Jurkat, Clone E6-1 (cell line): ENCODE measurements around the gene KISS1.

Source experiments
- DNase-seq: peaks from one replicate; pipeline ENCODE4 v3.0.0-alpha.2; 2011; ENCODE audit warnings: low read depth, low spot score
- H3K4me3 ChIP-seq: 2 replicates; pipeline ENCODE4 v1.5.1; 2011; ENCODE audit warnings: mild to moderate bottlenecking, low read length, control low read depth, moderate library complexity

Gene KISS1

DNA sequence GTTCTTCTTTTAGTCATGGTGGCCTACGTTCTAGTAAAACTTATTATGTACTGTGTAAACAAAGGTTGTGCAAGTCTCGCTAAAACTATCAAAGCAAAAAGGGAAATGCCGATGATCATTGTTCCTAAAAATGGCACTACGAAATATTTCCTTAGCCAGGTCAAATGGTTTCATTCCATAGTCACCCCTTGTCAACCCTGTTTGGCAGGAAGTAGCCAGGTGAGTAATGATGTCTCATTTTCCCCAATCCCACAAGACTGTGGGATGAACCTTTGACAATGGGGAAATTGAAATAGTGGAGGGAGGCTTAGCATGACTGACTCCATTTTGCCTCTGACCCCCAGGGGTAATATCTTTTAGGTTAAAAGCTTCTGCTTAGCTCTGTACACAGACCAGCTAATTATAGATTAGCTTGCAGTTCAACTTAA, 24.5 kb downstream of the KISS1 start:
- H3K4me3 ChIP-seq: no peak overlapping the region
- no peak for DNase-seq

DNA sequence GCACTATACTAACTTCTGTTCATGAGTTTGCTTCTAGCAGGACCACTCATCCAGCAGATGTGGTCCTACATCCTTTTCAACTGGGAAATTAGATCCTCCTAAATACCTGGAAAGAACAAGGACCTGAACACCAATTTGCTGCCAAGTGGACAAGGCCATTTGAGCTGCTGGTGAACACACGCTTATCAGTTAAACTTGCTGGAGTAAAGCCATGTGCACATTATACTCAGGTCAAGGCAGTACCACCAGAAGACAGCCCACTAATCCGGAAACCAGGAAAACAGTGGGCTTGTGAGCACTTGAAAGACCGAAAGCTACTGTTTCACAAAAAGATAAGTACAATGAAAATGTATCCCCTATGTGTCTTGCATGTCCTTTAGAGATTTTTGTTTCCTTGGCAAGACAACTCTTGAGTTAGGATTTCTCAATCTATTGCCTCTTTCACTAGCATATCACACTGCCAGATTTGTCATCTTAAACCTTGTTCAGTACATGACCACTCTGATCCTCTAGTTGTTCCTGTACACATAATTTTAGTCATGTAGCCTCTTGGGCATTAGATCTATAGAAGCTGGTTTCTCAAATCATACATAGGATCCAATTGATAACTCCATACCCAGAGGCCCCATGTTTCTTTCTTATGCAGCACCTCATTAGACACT, 25.7 kb downstream of the KISS1 start:
- H3K4me3 ChIP-seq: no peak overlapping the region
- no peak for DNase-seq

- no peak for DNase-seq
- no peak overlapping the region for H3K4me3 ChIP-seq
Measured at GRCh38 chr1:204169858-204170257, 26.4 kb downstream of the KISS1 start.

GRCh38 chr1:204167730-204168129, 28.6 kb downstream of the KISS1 start:
- DNase-seq: no peak
- no peak overlapping the region for H3K4me3 ChIP-seq

- DNase-seq: no peak
- no peak within 1 kb of the TSS for H3K4me3 ChIP-seq
Measured at GRCh38 chr1:204166219-204166618, 30.1 kb downstream of the KISS1 start, which contains the start of gene REN. Gene REN, minus strand, starts transcription at chr1:204166337. Its CDS starts 44 bp downstream, at chr1:204166293.

GRCh38 chr1:204162494-204163074, 33.7 kb downstream of the KISS1 start:
- no peak overlapping the region for H3K4me3 ChIP-seq

DNA sequence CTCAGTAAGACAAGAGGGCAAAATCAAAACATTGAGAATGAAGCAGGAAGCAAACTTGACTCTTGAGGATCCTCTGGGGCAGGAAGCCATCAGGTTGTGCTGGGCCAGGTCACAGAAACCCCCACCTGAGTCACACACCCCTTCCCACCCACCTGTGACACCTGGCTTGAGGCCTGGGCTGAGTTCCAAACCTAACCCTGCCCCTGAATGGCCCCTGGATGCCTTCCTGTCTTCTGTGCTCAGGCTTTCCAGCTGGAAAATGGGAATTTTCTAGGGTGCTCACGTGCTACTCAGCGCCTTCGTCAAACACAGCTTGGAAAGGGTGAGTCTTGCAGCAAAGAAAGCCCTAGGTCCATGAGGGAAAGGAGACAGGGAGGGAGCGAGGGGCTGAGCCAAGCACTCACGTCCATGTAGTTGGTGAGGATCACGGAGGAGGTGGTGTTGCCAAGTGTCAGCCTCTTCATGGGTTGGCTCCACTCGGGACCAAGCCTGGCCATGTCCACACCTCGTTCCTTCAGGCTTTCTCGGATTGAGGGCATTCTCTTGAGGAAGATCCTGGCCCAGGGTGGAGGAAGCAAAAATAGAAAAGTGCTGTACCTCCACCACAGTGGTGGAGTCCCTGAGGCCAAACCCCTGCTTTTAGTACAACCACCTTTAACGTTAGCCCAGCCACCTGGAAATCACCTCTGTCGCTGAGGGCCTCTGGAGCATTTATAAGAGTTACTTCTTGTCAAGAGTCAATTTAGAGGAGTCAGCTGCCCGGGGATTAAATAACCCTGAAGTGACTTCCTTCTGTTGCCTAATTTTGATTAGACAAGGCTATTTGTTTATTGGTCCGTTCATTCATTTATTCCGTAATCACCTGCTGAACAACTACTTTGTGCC, 34.4 kb downstream of the KISS1 start:
- no peak for DNase-seq

More at GRCh38 chr1:204162494-204163074, 33.7 kb downstream of the KISS1 start:
- peak; percentile 50 for DNase-seq

DNA sequence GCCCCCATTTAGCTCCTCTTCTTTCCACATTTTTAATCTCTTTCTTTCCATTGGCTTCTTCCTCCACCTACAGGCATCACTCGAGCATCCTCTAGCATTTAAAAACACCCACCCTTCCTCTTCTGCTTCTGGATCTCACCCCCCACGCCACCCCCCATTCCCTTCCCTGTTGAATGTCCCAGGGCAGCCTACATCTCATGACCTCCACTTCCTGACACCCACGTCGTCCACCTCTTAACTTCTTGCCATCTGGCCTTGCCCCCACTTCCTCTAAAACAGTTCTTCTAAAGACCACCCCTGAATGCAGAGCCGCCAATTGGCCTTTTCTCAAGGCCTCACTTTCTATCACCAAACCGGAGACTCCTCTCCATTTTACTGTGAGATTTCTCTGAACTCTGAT, 38.3 kb downstream of the KISS1 start:
- H3K4me3 ChIP-seq: no peak overlapping the region
- DNase-seq: no peak

More for the DNA sequence above, 34.4 kb downstream of the KISS1 start:
- no peak overlapping the region for H3K4me3 ChIP-seq

DNA sequence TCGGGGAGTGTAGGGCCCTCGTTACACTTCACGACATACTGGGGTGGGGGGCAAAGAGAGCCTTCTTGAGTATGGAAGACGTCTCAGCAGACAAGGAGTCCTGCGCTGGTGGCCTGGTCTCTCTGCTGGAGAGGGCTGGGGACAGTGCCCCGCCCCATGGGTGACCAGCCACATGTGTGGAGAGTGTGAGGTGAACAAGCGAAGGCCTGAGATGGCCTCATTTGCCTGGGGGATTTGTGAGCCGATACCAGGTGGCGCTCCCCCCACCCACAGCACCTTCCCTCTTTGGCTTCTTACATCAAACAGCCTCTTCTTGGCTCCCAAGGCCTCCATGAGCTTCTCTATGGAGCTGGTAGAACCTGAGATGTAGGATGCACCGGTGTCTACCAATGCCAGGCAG, 40.4 kb downstream of the KISS1 start:
- no peak for DNase-seq
- H3K4me3 ChIP-seq: no peak overlapping the region

DNA sequence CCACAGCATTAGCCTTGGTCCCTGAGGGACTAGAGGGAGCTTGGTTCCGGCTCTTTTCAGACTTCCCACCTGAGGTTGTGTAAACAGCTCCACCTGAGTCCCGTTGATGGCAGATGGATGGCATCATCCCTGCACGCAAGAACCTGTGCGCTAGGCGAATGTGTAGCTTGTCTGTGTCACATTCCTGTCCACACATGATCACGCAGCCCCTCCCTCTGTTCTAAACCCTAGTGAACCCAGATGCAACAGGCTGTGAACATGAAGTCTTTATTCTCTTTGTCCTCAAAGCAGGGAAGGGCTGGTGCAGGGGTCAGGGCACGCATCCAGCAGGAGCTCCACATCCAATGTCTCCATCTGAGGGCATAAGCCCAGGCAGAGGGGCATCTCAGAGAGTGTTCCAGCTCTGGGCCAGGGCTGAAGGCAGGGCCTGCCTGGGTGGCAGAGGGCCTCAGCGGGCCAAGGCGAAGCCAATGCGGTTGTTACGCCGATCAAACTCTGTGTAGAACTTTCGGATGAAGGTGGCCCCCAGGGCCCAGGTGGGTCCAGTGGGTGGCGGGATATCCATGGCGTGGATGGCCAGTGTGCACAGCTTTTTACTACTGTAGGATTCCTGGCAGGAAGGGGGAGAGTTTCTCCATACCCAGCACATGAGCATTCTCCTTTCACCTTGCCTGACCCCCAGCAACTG, 41.6 kb downstream of the KISS1 start:
- H3K4me3 ChIP-seq: no peak overlapping the region
- no peak for DNase-seq

DNA sequence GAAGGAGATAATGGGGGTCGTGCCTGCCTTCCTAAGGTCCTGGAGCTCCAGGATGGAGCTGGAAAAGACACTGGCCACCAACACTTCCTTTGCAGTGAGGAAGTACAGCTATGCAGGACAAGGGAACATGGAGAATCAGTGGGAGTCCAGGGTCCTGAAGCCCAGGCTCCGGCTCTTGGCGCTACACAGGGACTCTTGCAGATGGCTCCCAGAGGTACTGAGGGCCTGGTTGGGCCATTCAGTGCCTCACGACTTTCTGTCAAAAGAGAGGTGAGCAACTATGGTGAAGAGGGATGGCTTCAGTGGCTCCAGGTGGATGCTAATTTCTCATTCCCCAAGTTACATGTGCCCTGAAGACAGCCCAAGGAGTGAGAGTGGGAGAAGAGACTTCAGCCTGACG, 42.6 kb downstream of the KISS1 start:
- DNase-seq: no peak
- H3K4me3 ChIP-seq: no peak overlapping the region

- peak overlapping the region; percentile 51 for H3K4me3 ChIP-seq
- DNase-seq: no peak
Measured at GRCh38 chr1:204152310-204153044, 43.8 kb downstream of the KISS1 start.

DNA sequence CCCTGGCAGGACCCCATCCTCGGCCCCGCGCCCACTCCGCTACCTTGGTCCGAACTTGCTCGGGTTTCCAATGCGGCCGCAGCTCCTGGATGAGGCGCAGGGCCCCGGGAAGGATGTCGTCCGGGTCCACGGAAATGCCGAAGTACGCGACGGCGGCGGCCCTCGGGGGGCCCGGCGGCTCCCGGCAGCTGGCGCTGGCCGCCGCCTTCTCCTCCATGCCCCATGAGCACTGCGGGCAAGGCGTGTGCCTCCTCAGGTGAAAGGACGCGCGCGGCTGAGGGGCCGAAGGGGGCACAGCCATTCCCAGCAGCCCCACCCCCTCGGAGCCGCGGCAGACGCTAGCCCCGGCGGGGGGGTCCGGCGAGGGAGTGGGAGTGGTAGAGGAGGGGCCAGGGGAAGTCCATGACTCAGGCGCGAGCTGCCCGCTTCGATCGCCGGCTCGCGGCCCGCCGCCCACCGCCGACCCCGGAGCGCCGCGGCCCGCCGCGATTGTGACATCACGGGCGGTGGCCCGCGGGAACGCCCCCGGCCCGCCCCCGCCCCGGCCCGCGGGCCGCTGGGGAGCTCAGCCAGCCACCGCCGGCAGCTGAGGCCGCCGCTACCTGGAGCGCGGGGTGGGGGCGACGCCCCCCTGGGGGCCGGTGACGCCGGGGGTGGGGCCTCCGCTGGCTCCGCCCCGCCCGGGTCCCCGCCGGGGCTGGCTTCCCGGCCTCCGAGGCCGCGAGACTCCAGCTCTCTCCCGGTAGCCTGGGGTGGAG, 44.6 kb downstream of the KISS1 start, which contains the start of gene ETNK2:
TSS of gene ETNK2 (minus strand) at position 493 of the 758 bp plus-strand sequence. CDS start at position 301, 192 bp downstream.
- H3K4me3 ChIP-seq: peak within 1 kb of the TSS; percentile 55

GRCh38 chr1:204150702-204151551, 45.4 kb downstream of the KISS1 start:
- peak overlapping the region; percentile 55 for H3K4me3 ChIP-seq
- DNase-seq: no peak

More for the DNA sequence above, 44.6 kb downstream of the KISS1 start, which contains the start of gene ETNK2:
- DNase-seq: peak; percentile 35

GRCh38 chr1:204149635-204150565, 46.4 kb downstream of the KISS1 start:
- H3K4me3 ChIP-seq: no peak overlapping the region
- DNase-seq: no peak

GRCh38 chr1:204149107-204149506, 47.2 kb downstream of the KISS1 start:
- no peak overlapping the region for H3K4me3 ChIP-seq
- no peak for DNase-seq
